Activated naive CD8-positive, alpha-beta T cell treated with anti-CD3 and anti-CD28 coated beads, Interleukin-2, amount 10 ng/mL, durations not matched to agents 7 days and 5 days (primary cell): Measurements from ENCODE around the gene NID1. TPM values are rescaled to one million over a fixed set of nuclear protein-coding genes. Genes with fewer than 3 reads are reported as not detected.
"Not testable (repeated sequence)": the region's sequence is repeated elsewhere in the genome, so short reads cannot be mapped to it uniquely, and the experiment has no call there.

Source experiments
- ATAC-seq: fragments of 150-1000 bp; cut with Tn5 transposase; one replicate; pipeline ENCODE4 v1.10.0; 2021; ENCODE audit warnings: low read depth, moderate library complexity
- POLR2A ChIA-PET: fragments of 350-600 bp; sonication (Branson Sonifier 250); formaldehyde crosslinking; loops from one replicate; lab custom pipeline; 2021; ENCODE audit warnings: antibody characterized with exemption; lab: Charles Lee
- DNase-seq: peaks from one replicate; pipeline ENCODE4 v3.0.0; 2021
- H3K27ac Mint-ChIP-seq: one replicate; pipeline ENCODE4 v1.8.0; 2022; ENCODE audit warnings: mild to moderate bottlenecking, mixed read lengths
- H3K27me3 Mint-ChIP-seq: one replicate; pipeline ENCODE4 v1.8.0; 2022; ENCODE audit warnings: mild to moderate bottlenecking, moderate library complexity, mixed read lengths
- H3K36me3 Mint-ChIP-seq: one replicate; pipeline ENCODE4 v1.8.0; 2021; ENCODE audit warnings: mild to moderate bottlenecking, mixed read lengths
- H3K4me1 Mint-ChIP-seq: one replicate; pipeline ENCODE4 v1.8.0; 2021; ENCODE audit warnings: mixed read lengths
- H3K4me3 Mint-ChIP-seq: one replicate; pipeline ENCODE4 v1.8.0; 2022; ENCODE audit warnings: mild to moderate bottlenecking, moderate library complexity, mixed read lengths
- H3K9me3 Mint-ChIP-seq: one replicate; pipeline ENCODE4 v1.8.0; 2021; ENCODE audit warnings: mixed read lengths
- total RNA-seq, 2 experiments: library from RNA; stranded (reverse); gene quantifications; one replicate each; pipeline ENCODE4 v1.2.3, GENCODE V29; 2021

Gene NID1
- total RNA-seq, 2 experiments from 2014 or later, result 0.14 to 0.19 TPM

DNA sequence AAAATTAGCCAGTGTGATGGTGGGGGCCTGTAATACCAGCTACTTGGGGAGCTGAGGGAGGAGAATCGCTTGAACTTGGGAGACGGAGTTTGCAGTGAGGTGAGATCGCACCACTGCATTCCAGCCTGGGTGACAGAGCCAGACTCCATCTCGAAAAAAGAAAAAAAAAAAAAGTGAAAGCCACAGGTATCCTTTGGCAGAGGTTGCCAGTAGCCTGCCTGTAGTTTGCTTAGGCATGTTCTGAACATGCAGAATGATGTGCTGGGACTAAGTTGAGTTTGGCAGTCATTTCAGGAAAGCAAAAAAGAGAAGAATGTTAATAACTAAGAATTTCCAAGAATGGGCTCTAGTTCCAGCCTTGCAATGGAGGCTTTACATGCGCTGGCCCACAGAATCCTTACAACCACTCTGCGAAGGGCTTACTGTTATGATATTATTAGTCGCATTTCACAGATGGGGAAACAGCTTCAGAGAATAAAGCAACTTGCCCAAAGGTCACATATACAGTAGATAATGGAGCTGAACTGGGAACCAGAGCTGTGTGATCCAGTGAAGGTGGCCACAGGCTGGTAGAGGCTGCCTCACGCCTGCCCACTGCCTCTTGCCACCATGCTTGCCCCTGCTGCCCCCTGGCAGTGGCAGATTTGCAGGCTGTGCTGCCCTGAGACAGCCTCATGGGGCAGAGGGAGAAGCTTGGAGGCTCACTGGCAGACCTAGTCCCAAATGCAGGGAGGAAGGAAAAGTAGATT, 131.7 kb downstream of the NID1 start:
- POLR2A ChIA-PET, result interaction anchor here (1.4 kb wide), 1 partner anchor 67 kb away, joined by 5 read pairs; the partner anchor contains the start of gene LYST
- H3K27me3 Mint-ChIP-seq, result peaks cover 2% of the 10 kb centered on the region
- H3K36me3 Mint-ChIP-seq, result peaks cover 4% of the 10 kb centered on the region
- no peak overlapping the region for H3K27ac Mint-ChIP-seq
- ATAC-seq (no peak), DNase-seq (no peak)
- no peaks in the 10 kb centered on the region for H3K9me3 Mint-ChIP-seq
- no peak overlapping the region for H3K4me3 Mint-ChIP-seq
- peaks cover 40% of the 10 kb centered on the region for H3K4me1 Mint-ChIP-seq

DNA sequence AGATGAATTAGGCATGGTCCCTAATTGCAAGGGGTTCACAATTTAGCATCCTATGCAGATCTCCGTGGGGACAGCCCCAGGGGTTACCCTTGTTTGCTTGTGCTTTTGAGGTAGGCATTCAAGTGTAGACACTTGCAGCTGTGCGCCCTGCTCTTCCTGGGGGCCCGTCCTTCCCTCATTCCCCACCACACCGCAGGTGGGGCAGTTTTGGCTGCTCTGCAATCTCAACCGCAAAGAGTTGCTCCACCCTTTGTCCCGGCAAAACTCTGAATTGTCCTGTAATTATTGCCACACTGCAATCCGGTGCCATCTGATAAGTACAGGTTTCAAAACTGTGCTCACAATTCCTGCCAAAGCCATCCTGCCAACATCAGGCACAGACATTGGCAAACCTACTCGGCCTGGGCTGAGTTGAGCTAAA, 132.8 kb downstream of the NID1 start:
- Mint-ChIP-seq H3K4me3 (peak overlapping the region; percentile 19), H3K36me3 (peaks cover 4% of the 10 kb centered on the region), H3K4me1 (peaks cover 35% of the 10 kb centered on the region), H3K9me3 (no peaks in the 10 kb centered on the region), H3K27me3 (peaks cover 2% of the 10 kb centered on the region), H3K27ac (peak overlapping the region; percentile 27)
- POLR2A ChIA-PET, result no interaction called here
- no peak for ATAC-seq
- no peak for DNase-seq

DNA sequence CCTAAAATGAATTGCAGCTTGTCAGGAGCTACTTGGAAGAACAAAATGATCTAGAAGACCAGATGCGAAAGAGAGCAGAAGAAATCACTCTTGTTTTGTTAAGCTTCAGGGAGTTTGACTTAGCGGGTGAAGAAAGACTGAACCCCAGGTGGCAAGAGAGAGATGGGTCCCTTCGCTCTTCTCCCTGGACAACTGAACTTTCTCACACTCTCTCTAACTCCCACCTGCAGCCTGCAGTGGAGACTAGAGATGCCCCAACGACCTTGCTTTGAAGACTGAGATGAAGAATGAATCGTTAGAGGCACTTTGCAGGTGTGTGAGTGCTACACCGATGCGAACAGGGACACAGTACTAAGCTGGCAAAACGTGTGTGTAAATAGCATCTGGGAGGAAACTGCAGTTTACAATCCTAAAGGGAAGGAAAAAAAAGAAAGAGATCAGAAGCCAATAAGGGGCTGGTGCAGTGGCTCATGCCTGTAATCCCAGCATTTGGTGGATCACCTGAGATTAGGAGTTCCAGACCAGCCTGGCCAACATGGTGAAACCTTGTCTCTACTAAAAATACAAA, 133.6 kb downstream of the NID1 start:
- Mint-ChIP-seq H3K27ac (peak overlapping the region; percentile 31), H3K4me1 (peaks cover 33% of the 10 kb centered on the region), H3K4me3 (no peak overlapping the region)

DNA sequence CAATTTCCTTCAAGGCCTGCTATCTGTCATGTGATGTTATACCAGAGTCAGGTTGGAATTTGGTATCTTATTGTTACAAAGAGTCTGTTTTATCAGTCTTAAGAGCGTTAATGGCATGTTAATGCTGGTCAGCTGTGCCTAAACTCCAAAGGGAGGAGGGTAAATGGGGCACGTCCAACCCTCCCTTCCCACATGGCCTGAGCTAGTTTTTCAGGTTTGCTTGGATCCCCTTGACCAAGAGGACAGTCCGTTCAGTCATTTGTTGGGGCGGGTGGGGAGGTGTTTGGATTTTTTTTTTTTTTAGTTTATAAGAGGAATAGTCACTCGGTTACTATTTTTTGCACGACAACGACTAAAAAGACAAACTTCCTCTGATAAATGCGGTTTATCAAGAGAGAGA, 134.3 kb downstream of the NID1 start:
- POLR2A ChIA-PET, result interaction anchor here (0.6 to 0.7 kb wide), 2 partner anchors 64 to 197 kb away, joined by 3 read pairs; no protein-coding TSS in a partner anchor
- DNase-seq (no peak), ATAC-seq (no peak)
- Mint-ChIP-seq H3K4me3 (no peak overlapping the region), H3K4me1 (peaks cover 27% of the 10 kb centered on the region), H3K27me3 (peaks cover 2% of the 10 kb centered on the region), H3K36me3 (no peaks in the 10 kb centered on the region), H3K9me3 (no peaks in the 10 kb centered on the region), H3K27ac (no peak overlapping the region)

More for the DNA sequence above, 133.6 kb downstream of the NID1 start:
- DNase-seq (no peak), ATAC-seq (no peak)
- Mint-ChIP-seq H3K36me3 (peaks cover 2% of the 10 kb centered on the region), H3K9me3 (no peaks in the 10 kb centered on the region), H3K27me3 (peaks cover 2% of the 10 kb centered on the region)
- POLR2A ChIA-PET, result interaction anchor here (0.6 kb wide), 1 partner anchor 65 kb away, joined by 3 read pairs; no protein-coding TSS in a partner anchor

DNA sequence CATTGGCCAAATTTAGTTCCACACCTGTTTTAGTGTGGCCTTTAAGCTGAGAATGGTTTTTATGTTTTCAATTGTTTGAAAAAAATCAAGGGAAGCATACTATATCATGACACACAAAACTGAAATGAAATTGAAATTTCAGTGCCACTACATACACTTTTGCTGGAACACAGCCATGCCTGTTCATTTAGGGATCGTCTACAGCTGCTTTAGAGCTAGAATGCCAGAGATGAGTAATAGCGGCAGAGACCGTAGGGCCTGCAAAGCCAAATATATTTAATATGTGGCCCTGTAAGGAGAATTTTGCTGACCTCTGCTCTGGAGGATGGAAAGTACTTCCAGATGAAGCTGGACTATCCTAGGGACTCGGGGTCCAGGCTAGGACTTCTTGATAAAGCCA, 135.7 kb downstream of the NID1 start:
- Mint-ChIP-seq H3K4me1 (peaks cover 30% of the 10 kb centered on the region), H3K4me3 (no peak overlapping the region), H3K9me3 (no peaks in the 10 kb centered on the region), H3K36me3 (no peaks in the 10 kb centered on the region), H3K27ac (no peak overlapping the region), H3K27me3 (peaks cover 2% of the 10 kb centered on the region)
- POLR2A ChIA-PET, result no interaction called here
- DNase-seq (no peak), ATAC-seq (no peak)

DNA sequence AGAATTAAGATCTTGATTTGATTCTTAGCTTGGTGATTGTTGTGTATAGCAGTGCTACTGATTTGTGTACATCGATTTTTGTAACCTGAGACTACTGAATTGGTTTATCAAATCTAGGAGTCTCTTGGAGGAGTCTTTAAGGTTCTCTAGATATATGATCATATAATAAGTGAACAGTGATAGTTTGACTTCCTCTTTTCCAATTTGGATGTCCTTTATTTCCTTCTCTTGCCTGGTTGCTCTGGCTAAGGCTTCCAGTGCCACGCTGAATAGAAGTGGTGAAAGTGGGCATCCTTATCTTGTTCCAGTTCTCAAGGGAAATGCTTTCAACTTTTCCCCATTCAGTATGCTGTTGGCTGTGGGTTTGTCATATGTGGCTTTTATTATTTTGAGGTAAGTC, 136.7 kb downstream of the NID1 start:
- no peak overlapping the region for H3K4me3 Mint-ChIP-seq
- POLR2A ChIA-PET, result no interaction called here
- DNase-seq (no peak), ATAC-seq (no peak)
- no peaks in the 10 kb centered on the region for H3K36me3 Mint-ChIP-seq
- H3K27me3 Mint-ChIP-seq, result peaks cover 2% of the 10 kb centered on the region
- no peaks in the 10 kb centered on the region for H3K9me3 Mint-ChIP-seq
- H3K27ac Mint-ChIP-seq, result no peak overlapping the region
- H3K4me1 Mint-ChIP-seq, result peaks cover 33% of the 10 kb centered on the region

DNA sequence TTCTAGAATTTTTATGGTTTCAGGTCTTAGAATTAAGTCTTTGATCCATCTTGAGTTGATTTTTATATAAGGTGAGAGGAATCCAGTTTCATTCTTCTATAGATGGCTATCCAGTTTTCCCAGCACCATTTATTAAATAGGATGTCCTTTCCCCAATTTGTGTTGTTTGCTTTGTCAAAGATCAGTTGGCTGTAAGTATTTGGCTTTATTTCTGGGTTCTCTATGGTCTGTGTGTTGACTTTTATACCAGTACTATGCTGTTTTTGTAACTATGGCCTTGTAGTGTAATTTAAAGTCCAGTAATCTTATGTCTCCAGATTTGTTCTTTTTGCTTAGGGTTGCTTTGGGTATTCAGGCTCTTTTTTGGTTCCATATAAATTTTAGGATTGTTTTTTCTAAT, 137.3 kb downstream of the NID1 start:
- ATAC-seq, DNase-seq, H3K27me3 Mint-ChIP-seq, H3K27ac Mint-ChIP-seq, H3K36me3 Mint-ChIP-seq, H3K4me3 Mint-ChIP-seq, POLR2A ChIA-PET, H3K9me3 Mint-ChIP-seq: not testable (repeated sequence)
- H3K4me1 Mint-ChIP-seq, result peaks cover 32% of the 10 kb centered on the region

Other genes with a start within 250 kb of the NID1 start
- gene LYST, start 198.2 kb downstream of the NID1 start, total RNA-seq, result 10 to 100 TPM; 52.8 to 61.2 TPM
- 1 to 10 TPM; 8.8 to 9.3 TPM for gene GPR137B, start 77.4 kb upstream of the NID1 start, total RNA-seq
- gene ERO1B, start 216.9 kb upstream of the NID1 start, total RNA-seq, result 1 to 10 TPM; 8.9 to 9.3 TPM